Body of pancreas (tissue), 4 donors: ENCODE data around the gene MED13L. TPM values are rescaled to one million over a fixed set of nuclear protein-coding genes. Genes with fewer than 3 reads are reported as not detected.

Experiments
- ATAC-seq: fragments of 150-250 bp; one replicate; pipeline ENCODE4 v1.9.1; 2016
- DNase-seq, 4 donors: peaks; one replicate each; pipeline ENCODE4 v3.0.0-alpha.2; 2019
- H3K27ac ChIP-seq, 4 donors: fragments of 200-600 bp; sonication (generic); 1 replicate in 3 of 4; 2 replicates in 1 of 4; pipeline versions ENCODE4 v1.5.1 to v1.6.1; 2016 to 2019; ENCODE audit warnings: mild to moderate bottlenecking in 1 of 4, mixed read lengths in 1 of 4, moderate library complexity in 1 of 4
- H3K27me3 ChIP-seq, 2 donors: fragments of 200-600 bp; sonication (generic); one replicate each; pipeline ENCODE4 v1.6.0; 2016; ENCODE audit warnings: mild to moderate bottlenecking in 1 of 2
- H3K36me3 ChIP-seq, 2 donors: fragments of 200-600 bp; sonication (generic); replicated peaks in 1 of 2; 2 replicates each; pipeline ENCODE4 v1.5.1; 2016; ENCODE audit warnings: low read depth in 2 of 2; ENCODE audit not compliant: insufficient read depth in 1 of 2
- H3K4me1 ChIP-seq: fragments of 200-600 bp; sonication (generic); one replicate; pipeline ENCODE4 v1.6.0; 2016
- H3K4me3 ChIP-seq, 2 donors: fragments of 200-600 bp; sonication (generic); 1 replicate in 1 of 2; 2 replicates in 1 of 2; pipeline ENCODE4 v1.5.1; 2016 to 2019
- H3K9me3 ChIP-seq, 3 donors: fragments of 200-600 bp; sonication (generic); 1 replicate in 2 of 3; 2 replicates in 1 of 3; pipeline ENCODE4 v1.5.1; 2016
- POLR2A ChIP-seq, 3 donors: fragments of 450-650 bp; IDR thresholded peaks; one replicate each; pipeline ENCODE4 v1.6.1; 2016; ENCODE audit warnings: antibody characterized with exemption in 3 of 3, mild to moderate bottlenecking in 2 of 3
- WGBS, 2 donors: methylation state at CpG; one replicate each; pipeline ENCODE4 v1.1.5; 2017; 5-methylcytosine and 5-hydroxymethylcytosine counted together
- intact Hi-C: fragments of 100-400 bp; cut with DNase I; formaldehyde crosslinking; loops from one replicate; pipeline ENCODE4 v1.15.1; 2023
- total RNA-seq, 2 donors: library from RNA; depleted of rRNA; stranded (reverse); fragments of >200 nt; gene quantifications; one replicate each; pipeline ENCODE4 v1.1.0, GENCODE V29; 2016
- TF ChIP-seq, protein P1 (sequence below), 7 experiments: fragments of 450-650 bp in 4 of 7; fragments of 200-600 bp in 3 of 7; sonication (generic) in 3 of 7; IDR thresholded peaks; one replicate each; pipeline ENCODE4 v1.5.1; 2016 to 2019; ENCODE audit warnings: antibody characterized with exemption in 7 of 7

Gene MED13L
- total RNA-seq, 2 donors from 2014 or later, result 65.9 to 72.6 TPM

GRCh38 chr12:116068371-116068770 is 209.1 kb downstream of the MED13L start:
- Histone ChIP-seq H3K27me3 (no peaks in the 10 kb centered on the region), H3K36me3 (no peaks in the 10 kb centered on the region), H3K4me1 (peaks cover 8% of the 10 kb centered on the region), H3K4me3 (no peak overlapping the region), H3K27ac (no peak overlapping the region), H3K9me3 (no peaks in the 10 kb centered on the region)
- DNase-seq (no peak), ATAC-seq (no peak)
- intact Hi-C loops, result no loop called here
- TF ChIP-seq, protein P1, sequence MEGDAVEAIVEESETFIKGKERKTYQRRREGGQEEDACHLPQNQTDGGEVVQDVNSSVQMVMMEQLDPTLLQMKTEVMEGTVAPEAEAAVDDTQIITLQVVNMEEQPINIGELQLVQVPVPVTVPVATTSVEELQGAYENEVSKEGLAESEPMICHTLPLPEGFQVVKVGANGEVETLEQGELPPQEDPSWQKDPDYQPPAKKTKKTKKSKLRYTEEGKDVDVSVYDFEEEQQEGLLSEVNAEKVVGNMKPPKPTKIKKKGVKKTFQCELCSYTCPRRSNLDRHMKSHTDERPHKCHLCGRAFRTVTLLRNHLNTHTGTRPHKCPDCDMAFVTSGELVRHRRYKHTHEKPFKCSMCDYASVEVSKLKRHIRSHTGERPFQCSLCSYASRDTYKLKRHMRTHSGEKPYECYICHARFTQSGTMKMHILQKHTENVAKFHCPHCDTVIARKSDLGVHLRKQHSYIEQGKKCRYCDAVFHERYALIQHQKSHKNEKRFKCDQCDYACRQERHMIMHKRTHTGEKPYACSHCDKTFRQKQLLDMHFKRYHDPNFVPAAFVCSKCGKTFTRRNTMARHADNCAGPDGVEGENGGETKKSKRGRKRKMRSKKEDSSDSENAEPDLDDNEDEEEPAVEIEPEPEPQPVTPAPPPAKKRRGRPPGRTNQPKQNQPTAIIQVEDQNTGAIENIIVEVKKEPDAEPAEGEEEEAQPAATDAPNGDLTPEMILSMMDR (IDR thresholded peaks at IDR 0.05), result no peak
- no peak for TF ChIP-seq POLR2A (IDR thresholded peaks at IDR 0.05)

GRCh38 chr12:116067892-116068291 is 209.6 kb downstream of the MED13L start:
- TF ChIP-seq, protein P1 (IDR thresholded peaks at IDR 0.05), result no peak
- TF ChIP-seq POLR2A (IDR thresholded peaks at IDR 0.05), result no peak
- H3K36me3 ChIP-seq, result no peaks in the 10 kb centered on the region
- ATAC-seq (no peak), DNase-seq (no peak)
- no peaks in the 10 kb centered on the region for H3K9me3 ChIP-seq
- WGBS, 2 donors, result 28 to 40% methylated on average over 3 of the region's 3 CpGs
- H3K4me3 ChIP-seq, result no peak overlapping the region
- H3K4me1 ChIP-seq, result peaks cover 8% of the 10 kb centered on the region
- no peaks in the 10 kb centered on the region for H3K27me3 ChIP-seq
- no peak overlapping the region for H3K27ac ChIP-seq
- intact Hi-C loops, result no loop called here

DNA sequence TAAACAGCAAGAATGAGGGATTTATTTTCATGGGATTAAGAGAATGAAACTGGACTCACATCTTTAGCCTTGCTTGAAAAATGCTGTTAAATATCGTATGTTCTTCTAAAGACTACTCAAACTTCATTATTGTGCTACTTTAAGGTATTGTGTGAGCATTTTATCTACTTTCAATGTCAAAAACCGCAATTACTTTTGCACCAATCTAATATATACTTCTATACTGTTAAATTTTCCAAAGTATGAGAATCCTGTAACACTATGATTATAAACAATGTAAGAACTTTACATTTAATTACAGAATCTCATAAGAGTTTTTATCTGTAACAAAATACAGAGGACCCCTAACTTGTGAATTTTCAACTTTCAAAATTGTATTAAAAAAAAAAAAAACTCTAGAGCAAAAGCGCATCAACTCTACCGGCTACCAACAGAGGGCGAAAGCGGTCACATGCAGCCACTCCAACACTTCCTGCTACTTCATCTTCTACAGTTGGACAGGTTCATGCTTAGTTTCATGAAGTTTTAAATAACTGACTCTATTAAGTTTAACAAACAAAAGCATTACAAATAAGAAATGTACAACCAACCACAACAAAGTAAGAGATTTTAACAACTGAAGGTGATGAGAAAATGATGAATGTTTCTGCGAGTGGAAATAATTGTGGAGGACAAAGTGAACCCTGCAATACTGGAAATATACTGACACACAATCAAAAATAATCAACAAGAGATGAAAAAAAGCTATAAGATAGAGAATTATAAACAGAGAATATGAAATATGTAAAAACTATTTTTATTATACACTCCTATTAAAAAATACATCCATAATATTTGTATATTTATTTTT is 210.9 kb downstream of the MED13L start:
- Histone ChIP-seq H3K36me3 (no peaks in the 10 kb centered on the region), H3K27me3 (no peaks in the 10 kb centered on the region), H3K4me3 (no peak overlapping the region), H3K4me1 (peaks cover 8% of the 10 kb centered on the region), H3K9me3 (no peaks in the 10 kb centered on the region), H3K27ac (no peak overlapping the region)
- peak; percentile 51 to 75 (median 66) for DNase-seq
- TF ChIP-seq POLR2A (IDR thresholded peaks at IDR 0.05), result no peak
- TF ChIP-seq, protein P1 (IDR thresholded peaks at IDR 0.05), result peak; percentile 41 to 84 (median 72)
- WGBS, 2 donors, result 43 to 51% methylated on average over 7 of the region's 7 CpGs
- ATAC-seq, result peak; percentile 68
- intact Hi-C loops, result no loop called here

DNA sequence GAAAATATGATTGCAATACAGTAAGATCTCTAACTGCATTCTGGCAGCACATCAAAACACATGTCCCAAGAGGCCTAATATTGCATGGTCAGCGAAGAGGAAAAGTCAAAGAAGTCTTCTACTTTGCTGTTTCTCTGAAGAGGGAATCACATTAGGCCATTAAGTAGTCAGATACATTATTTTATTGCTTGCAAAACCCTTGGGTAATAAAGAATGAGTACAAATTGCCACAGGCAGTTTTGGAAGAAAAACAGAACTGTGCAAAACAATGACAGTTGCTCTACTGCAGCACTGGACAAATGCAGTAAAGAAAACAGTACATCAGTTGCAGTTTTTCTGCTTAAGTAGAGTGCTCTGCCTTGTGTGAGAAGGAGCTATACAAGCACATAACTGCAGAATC is 211.9 kb downstream of the MED13L start:
- TF ChIP-seq POLR2A (IDR thresholded peaks at IDR 0.05), result no peak
- TF ChIP-seq, protein P1 (IDR thresholded peaks at IDR 0.05), result no peak
- Histone ChIP-seq H3K27ac (no peak overlapping the region), H3K36me3 (no peaks in the 10 kb centered on the region), H3K9me3 (no peaks in the 10 kb centered on the region), H3K4me3 (no peak overlapping the region), H3K4me1 (peaks cover 8% of the 10 kb centered on the region), H3K27me3 (no peaks in the 10 kb centered on the region)
- DNase-seq (no peak), ATAC-seq (no peak)
- intact Hi-C loops, result no loop called here
- WGBS, 2 donors, result 81 to 82% methylated on average over 1 of the region's 1 CpG

DNA sequence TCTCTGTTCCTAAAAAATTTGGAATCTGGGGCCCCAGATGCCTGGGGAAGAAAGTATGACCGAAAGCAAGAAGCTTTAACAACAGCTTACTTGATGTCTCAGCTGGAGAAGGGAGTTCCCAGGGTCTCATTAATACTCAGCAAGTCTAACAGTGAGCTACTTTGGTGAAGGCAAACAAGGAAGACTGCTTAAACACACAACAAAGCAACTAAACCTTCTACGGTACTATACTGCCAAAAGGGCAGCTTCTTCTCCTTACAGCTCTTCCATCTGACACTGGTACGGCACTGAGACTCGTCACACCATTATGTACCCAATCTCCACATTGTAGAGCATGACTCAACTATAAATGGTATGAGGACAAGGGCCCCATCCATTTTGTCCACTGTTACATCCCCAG is 213.0 kb downstream of the MED13L start:
- H3K4me3 ChIP-seq, result no peak overlapping the region
- 87 to 89% methylated on average over 4 of the region's 4 CpGs for WGBS, 2 donors
- H3K4me1 ChIP-seq, result no peaks in the 10 kb centered on the region
- H3K27ac ChIP-seq, result no peak overlapping the region
- H3K36me3 ChIP-seq, result no peaks in the 10 kb centered on the region
- ATAC-seq (no peak), DNase-seq (no peak)
- TF ChIP-seq, protein P1 (IDR thresholded peaks at IDR 0.05), result no peak
- TF ChIP-seq POLR2A (IDR thresholded peaks at IDR 0.05), result no peak
- H3K27me3 ChIP-seq, result no peaks in the 10 kb centered on the region
- intact Hi-C loops, result no loop called here
- no peaks in the 10 kb centered on the region for H3K9me3 ChIP-seq
